ENCODE data around the gene NINJ1.

The NINJ1 gene

DNA sequence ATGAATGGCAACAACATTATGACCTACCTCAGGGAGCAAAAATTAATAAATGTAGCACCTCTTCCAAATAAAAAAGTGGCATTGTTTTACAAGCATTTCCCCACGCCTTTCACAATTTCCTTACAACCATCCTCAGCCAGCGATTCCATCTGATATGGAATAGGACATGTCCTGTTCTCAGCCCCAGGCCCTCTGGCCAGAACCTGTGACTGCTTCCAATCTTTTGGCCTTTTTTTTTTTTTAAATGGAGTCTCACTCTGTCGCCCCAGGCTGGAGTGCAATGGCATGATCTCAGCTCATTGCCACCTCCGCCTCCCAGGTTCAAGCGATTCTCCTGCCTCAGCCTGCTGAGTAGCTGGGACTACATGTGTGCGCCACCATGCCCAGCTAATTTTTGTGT is 33.1 kb upstream of the NINJ1 start:
- no peaks in the 10 kb centered on the region for H3F3A ChIP-seq (ENCODE audit: insufficient read depth, low read length)
- H4K20me1 ChIP-seq (ENCODE audit: insufficient read depth, low read length), result no peaks in the 10 kb centered on the region
- H3K27ac ChIP-seq (ENCODE audit: low read depth, low read length, poor library complexity, severe bottlenecking), result no peak overlapping the region
- no peak overlapping the region for H2AFZ ChIP-seq (ENCODE audit: low read length)
- H3K36me3 ChIP-seq (ENCODE audit: insufficient read depth, low read length), result no peaks in the 10 kb centered on the region
- H3K9me2 ChIP-seq (ENCODE audit: low read depth, low read length), result no peaks in the 10 kb centered on the region
- H3K27me3 ChIP-seq (ENCODE audit: insufficient read depth, low read length), result no peaks in the 10 kb centered on the region
- H3K79me2 ChIP-seq (ENCODE audit: insufficient read depth, low read length), result no peaks in the 10 kb centered on the region
- no peak overlapping the region for H3K4me3 ChIP-seq (ENCODE audit: low read depth, low read length, poor library complexity, severe bottlenecking)
- no peak overlapping the region for H3K9ac ChIP-seq (ENCODE audit: low read length)
- H3K4me1 ChIP-seq (ENCODE audit: insufficient read depth, low read length, severe bottlenecking), result peaks cover 6% of the 10 kb centered on the region
- TF ChIP-seq EZH2 (IDR thresholded peaks at IDR 0.05; ENCODE audit: borderline replicate concordance, low read length), result no peak
- TF ChIP-seq, protein P1, sequence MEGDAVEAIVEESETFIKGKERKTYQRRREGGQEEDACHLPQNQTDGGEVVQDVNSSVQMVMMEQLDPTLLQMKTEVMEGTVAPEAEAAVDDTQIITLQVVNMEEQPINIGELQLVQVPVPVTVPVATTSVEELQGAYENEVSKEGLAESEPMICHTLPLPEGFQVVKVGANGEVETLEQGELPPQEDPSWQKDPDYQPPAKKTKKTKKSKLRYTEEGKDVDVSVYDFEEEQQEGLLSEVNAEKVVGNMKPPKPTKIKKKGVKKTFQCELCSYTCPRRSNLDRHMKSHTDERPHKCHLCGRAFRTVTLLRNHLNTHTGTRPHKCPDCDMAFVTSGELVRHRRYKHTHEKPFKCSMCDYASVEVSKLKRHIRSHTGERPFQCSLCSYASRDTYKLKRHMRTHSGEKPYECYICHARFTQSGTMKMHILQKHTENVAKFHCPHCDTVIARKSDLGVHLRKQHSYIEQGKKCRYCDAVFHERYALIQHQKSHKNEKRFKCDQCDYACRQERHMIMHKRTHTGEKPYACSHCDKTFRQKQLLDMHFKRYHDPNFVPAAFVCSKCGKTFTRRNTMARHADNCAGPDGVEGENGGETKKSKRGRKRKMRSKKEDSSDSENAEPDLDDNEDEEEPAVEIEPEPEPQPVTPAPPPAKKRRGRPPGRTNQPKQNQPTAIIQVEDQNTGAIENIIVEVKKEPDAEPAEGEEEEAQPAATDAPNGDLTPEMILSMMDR (IDR thresholded peaks at IDR 0.05; ENCODE audit: low read length), result no peak
- H3K9me3 ChIP-seq (ENCODE audit: low read length), result no peaks in the 10 kb centered on the region
- H3K4me2 ChIP-seq (ENCODE audit: low read length), result no peak overlapping the region

DNA sequence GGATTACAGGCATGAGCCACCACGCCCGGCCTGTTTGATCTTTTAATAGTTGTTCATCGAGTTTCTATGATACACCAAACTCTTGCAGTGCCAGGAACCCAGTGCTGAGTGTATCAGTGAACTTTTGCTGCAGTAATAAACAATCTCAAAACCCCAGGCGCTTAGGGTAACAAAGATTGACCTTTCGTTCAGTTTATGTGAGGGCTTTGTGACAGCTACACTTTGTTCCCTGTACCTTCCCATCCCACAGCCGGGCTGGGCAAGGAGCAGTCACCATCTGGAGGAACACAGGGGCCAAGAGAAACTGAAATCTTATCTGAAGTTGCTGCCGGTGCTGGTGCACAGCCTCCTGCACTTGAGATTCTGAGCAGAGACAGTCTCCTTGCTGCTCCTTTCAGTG is 32.6 kb upstream of the NINJ1 start:
- Histone ChIP-seq H3K27ac (ENCODE audit: low read depth, low read length, poor library complexity, severe bottlenecking) (no peak overlapping the region), H4K20me1 (ENCODE audit: insufficient read depth, low read length) (no peaks in the 10 kb centered on the region), H3K4me2 (ENCODE audit: low read length) (no peak overlapping the region), H3K4me1 (ENCODE audit: insufficient read depth, low read length, severe bottlenecking) (peaks cover 6% of the 10 kb centered on the region), H3K4me3 (ENCODE audit: low read depth, low read length, poor library complexity, severe bottlenecking) (no peak overlapping the region), H3K9me2 (ENCODE audit: low read depth, low read length) (no peaks in the 10 kb centered on the region), H3K79me2 (ENCODE audit: insufficient read depth, low read length) (no peaks in the 10 kb centered on the region), H3K36me3 (ENCODE audit: insufficient read depth, low read length) (no peaks in the 10 kb centered on the region), H3F3A (ENCODE audit: insufficient read depth, low read length) (no peaks in the 10 kb centered on the region), H2AFZ (ENCODE audit: low read length) (no peak overlapping the region), H3K9ac (ENCODE audit: low read length) (no peak overlapping the region), H3K27me3 (ENCODE audit: insufficient read depth, low read length) (no peaks in the 10 kb centered on the region), H3K9me3 (ENCODE audit: low read length) (no peaks in the 10 kb centered on the region)
- no peak for TF ChIP-seq EZH2 (IDR thresholded peaks at IDR 0.05; ENCODE audit: borderline replicate concordance, low read length)
- TF ChIP-seq, protein P1 (IDR thresholded peaks at IDR 0.05; ENCODE audit: low read length), result no peak

DNA sequence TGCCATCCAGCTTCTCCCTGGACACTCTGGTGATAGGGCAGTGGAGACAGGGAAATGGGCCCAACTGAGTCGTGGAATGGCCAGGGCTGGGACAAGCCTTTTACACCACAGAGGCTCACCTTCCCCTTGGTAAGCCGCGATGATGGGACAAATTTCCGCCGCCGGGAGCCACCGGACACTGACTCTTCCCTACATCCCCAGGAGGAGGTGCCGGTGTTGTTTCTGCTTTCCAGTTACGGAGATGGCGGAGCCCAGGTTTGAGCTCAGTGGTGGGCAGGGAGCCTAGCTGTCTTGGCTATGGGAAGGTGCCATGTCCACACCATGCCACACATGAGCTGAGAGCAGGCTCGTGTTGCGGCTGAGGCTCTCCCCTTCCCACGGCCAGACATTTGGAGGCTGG is 30.0 kb upstream of the NINJ1 start:
- no peak for TF ChIP-seq EZH2 (IDR thresholded peaks at IDR 0.05; ENCODE audit: borderline replicate concordance, low read length)
- TF ChIP-seq, protein P1 (IDR thresholded peaks at IDR 0.05; ENCODE audit: low read length), result no peak
- Histone ChIP-seq H3K4me3 (ENCODE audit: low read depth, low read length, poor library complexity, severe bottlenecking) (no peak overlapping the region), H3K27ac (ENCODE audit: low read depth, low read length, poor library complexity, severe bottlenecking) (no peak overlapping the region), H3K9me3 (ENCODE audit: low read length) (no peaks in the 10 kb centered on the region), H3K79me2 (ENCODE audit: insufficient read depth, low read length) (no peaks in the 10 kb centered on the region), H3K4me2 (ENCODE audit: low read length) (no peak overlapping the region), H4K20me1 (ENCODE audit: insufficient read depth, low read length) (no peaks in the 10 kb centered on the region), H3K4me1 (ENCODE audit: insufficient read depth, low read length, severe bottlenecking) (peaks cover 10% of the 10 kb centered on the region), H2AFZ (ENCODE audit: low read length) (no peak overlapping the region), H3K27me3 (ENCODE audit: insufficient read depth, low read length) (no peaks in the 10 kb centered on the region), H3K9ac (ENCODE audit: low read length) (no peak overlapping the region), H3K9me2 (ENCODE audit: low read depth, low read length) (no peaks in the 10 kb centered on the region), H3F3A (ENCODE audit: insufficient read depth, low read length) (no peaks in the 10 kb centered on the region), H3K36me3 (ENCODE audit: insufficient read depth, low read length) (no peaks in the 10 kb centered on the region)

All from OCI-LY1 (cell line).